GM21723 (cell line): ENCODE results near the gene CNIH3.
"Not testable (repeated sequence)": the region's sequence is repeated elsewhere in the genome, so short reads cannot be mapped to it uniquely, and the experiment has no call there.

Experiments used
- ATAC-seq: cut with Tn5 transposase; IDR thresholded peaks from one replicate; pipeline ENCODE4 v1.9.1; 2021; ENCODE audit warnings: mild to moderate bottlenecking, moderate library complexity; ENCODE audit not compliant: unreplicated experiment

Gene CNIH3

GRCh38 chr1:224615861-224616755 lies at the start of gene CNIH3:
TSS of gene CNIH3 (plus strand) at chr1:224616317. CDS start at chr1:224617175, 858 bp downstream.
- ATAC-seq: no peak

- ATAC-seq: not testable (repeated sequence)
Observed at GRCh38 chr1:224566492-224566891, 49.6 kb upstream of the CNIH3 start.

DNA sequence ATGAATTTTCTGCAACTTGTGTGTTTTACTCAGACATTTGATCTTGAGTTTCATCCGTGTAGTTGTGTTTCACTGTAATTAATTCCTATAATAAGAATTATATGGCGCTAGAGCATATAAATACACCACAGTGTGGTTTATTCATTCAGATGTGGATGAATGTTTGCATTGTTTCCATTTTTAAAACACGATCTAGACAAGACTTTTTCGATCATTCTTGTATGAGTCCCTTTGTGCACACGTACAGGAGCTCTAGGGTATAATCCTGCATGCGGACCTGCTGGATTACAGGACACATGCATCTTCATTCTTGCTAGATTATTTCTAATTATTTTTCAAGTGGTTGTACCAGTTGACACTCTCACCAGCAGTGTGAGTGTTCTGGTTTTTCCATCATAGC lies 46.8 kb upstream of the CNIH3 start:
- no peak for ATAC-seq

- not testable (repeated sequence) for ATAC-seq
Observed at GRCh38 chr1:224571975-224572374, 44.1 kb upstream of the CNIH3 start.

- no peak for ATAC-seq
Observed at GRCh38 chr1:224579526-224579925, 36.6 kb upstream of the CNIH3 start.

DNA sequence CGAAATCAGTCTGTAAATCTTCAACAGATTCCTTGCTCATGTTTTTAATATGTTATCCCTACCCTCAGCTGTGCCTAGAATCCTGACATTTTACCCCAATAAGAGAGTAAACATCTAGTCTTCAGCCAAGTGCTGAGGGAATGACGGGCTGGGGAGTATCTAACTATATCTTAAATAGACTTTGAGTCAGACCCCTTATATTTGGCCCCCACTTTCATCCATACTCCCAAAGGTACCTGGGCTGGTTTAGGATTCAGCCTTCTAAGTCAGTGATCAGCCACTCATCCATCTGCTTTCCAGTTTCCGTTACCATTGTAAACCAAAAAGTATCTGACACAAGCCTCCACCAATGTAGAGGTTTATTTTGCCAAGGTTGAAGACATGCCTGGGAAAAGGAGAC lies 36.1 kb upstream of the CNIH3 start:
- no peak for ATAC-seq

- no peak for ATAC-seq
Observed at GRCh38 chr1:224582041-224582440, 34.1 kb upstream of the CNIH3 start.

DNA sequence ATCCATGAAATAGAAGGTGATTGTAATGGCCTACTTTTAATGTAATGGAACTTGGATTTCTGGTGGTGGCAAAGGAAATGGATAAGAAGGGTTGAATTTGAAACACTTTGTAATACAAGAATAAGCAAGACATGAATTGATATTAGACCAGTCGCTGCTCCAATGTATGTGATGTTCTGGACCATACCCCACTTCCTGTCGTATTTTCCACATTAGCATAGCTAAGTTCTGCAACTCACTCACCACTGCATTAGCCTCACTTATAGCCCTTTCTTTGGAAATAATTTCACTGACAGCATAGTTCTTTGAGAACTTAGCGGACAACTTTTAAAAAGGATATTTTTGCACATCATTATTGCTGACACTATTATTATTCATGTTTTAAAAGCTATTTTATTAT lies 32.3 kb upstream of the CNIH3 start:
- ATAC-seq: no peak

- no peak for ATAC-seq
Observed at GRCh38 chr1:224585051-224585450, 31.1 kb upstream of the CNIH3 start.

- ATAC-seq: no peak
Observed at GRCh38 chr1:224587051-224587450, 29.1 kb upstream of the CNIH3 start.

DNA sequence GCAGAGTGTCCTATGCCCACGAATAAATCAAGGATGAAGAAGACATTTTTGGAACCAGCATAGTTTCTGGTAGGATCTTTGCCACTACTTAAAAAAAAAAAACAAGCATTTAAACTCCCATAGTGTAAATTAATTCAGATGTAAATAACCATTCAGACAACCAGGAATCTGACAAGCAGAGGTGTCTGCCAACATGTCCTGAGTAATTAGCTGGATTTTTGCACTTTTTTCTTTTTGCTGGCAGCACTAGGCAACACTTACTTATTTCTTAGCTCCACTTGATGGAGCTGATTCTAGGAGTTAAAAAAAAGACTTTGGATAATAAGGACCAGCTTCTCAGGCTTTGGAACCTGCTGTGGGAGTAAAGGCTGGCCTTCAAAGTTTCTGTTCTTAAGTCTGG lies 27.6 kb upstream of the CNIH3 start:
- no peak for ATAC-seq

DNA sequence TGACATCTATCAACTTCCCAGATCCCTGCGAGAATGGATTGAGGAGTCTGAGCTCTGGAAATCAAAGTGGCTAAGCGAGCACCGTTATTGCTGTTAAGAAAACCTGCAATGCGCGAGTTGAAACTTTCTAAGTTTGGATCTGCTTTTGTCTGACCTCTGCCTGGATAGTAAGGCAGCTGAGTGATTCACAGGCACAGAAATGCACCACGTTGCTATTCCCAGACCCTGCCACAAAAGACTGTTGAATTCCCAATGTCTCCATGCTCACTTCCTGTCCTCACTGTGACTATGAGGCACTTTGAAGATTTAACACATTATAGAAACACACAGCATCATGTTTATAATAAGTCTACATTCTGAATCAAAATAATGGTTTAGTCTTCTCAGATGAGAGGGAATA lies 27.1 kb upstream of the CNIH3 start:
- ATAC-seq: no peak

GRCh38 chr1:224591326-224591725 lies 24.8 kb upstream of the CNIH3 start:
- ATAC-seq: no peak

DNA sequence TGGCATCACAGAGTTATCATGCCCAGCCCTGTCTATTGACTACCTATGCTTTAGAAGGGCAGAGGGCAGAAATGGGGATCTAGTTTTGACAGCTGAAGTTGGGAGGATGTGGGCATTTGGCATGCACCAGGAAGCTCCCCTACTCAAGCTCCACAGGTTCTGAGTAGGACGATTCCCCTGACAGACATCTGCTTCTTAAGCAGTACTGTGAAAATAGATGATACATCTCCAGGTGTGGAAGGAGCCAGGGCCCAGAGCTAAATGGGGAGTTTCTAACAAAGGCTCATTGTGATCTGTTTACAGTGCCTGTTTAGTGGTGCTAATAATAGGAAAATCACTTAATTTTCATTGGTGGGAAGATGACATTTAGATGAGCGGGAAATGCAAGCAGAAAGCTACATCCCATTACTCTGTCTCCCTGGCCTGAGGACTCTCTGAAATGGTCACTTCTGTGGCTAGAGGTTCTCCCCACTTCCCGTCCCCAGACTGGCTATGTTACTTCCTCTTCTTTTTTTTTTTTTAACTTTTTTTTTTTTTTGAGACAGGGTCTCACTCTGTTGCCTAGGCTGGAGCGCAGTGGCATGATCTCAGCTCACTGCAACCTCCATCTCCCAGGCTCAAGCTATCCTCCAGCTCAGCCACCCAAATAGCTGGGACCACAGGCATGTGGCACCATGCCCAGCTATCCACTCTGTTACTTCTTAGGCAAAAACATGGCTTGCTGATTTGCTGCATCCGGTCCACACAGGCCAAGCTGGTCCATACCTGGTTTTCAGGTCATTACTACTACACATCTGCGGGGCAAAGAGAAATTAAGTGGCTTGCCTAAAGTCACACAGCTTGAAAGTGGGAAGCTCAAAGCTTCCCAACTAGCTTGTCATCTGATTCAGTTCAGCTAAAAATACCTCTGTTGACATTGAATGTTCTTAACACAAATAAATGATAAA lies 23.2 kb upstream of the CNIH3 start:
- no peak for ATAC-seq

DNA sequence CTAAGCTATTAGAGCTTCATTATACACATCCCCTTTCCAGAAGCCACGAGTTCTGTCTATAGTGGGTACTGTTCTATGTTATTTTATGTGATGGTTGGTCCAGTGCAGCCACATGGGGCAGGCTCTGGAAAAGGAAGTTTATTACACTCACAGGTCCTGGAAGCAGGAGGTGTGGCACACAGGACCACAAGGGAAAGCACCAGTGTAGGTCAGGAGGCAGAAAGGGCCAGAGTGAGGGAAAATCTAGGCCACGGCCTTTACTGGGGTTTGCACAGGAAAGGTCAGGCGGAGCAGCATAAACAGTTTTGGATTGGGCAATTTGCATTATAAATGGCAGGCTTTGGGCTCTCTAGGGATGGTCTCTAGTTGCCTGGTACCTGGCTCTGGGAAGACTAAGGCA lies 21.8 kb upstream of the CNIH3 start:
- ATAC-seq: no peak

DNA sequence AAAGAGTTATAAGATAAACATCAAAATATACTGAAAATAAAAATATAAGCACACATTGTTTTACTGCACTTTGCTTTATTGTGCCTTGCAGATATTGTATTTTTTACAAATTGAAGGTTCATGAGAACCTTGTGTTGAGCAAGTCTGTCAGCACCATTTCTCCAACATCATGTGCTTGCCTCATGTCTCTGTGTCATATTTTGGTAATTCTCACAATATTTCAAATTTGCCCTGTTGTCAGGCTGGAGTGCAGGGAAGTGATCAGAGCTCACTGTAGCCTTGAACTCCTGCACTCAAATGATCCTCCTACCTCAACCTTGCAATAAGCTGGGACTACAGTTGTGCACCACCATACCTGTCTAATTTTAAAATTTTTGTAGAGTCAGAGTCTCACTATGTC lies 21.3 kb upstream of the CNIH3 start:
- ATAC-seq: no peak

- no peak for ATAC-seq
Observed at GRCh38 chr1:224605482-224606181, 10.5 kb upstream of the CNIH3 start.

- ATAC-seq: no peak
Observed at GRCh38 chr1:224607188-224608148, 8.6 kb upstream of the CNIH3 start.

GRCh38 chr1:224609333-224609732 lies 6.8 kb upstream of the CNIH3 start:
- no peak for ATAC-seq

DNA sequence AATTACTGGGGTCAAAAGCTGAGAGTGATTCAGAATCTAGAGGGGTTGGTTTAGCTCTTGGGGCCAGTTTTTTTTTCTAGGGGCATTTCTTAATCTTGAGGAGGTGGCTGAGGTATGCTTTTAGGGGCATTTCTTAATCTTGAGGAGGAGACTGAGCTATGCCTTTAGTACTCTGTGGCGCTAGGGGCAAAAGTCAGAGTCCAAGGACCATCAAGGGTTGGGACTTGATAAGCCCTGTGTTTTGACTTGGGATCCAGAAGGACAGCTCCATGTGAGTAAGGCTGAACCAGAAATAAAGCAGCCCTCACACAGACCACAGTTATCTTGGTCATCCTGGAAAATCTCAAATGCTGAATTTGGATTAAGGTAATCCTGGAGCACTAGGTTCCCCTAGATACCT lies 3.9 kb upstream of the CNIH3 start:
- no peak for ATAC-seq
